H9 (cell line): ENCODE data around the gene HLA-DQB1. TPM values are rescaled to one million over a fixed set of nuclear protein-coding genes. Genes with fewer than 3 reads are reported as not detected.

Experiments
- DNase-seq: peaks from one replicate; pipeline ENCODE4 v3.0.0-alpha.2; 2017
- H2AFZ ChIP-seq: one replicate; pipeline ENCODE4 v1.6.1; 2013; ENCODE audit warnings: mild to moderate bottlenecking, low read length, control low read depth, moderate library complexity
- H2AK5ac ChIP-seq: 2 replicates; pipeline ENCODE4 v1.6.1; 2013; ENCODE audit warnings: low read length, control low read depth, mixed read lengths; ENCODE audit not compliant: insufficient read length
- H2BK120ac ChIP-seq: one replicate; pipeline ENCODE4 v1.6.1; 2013; ENCODE audit warnings: low read depth, mild to moderate bottlenecking, low read length, control low read depth, inconsistent platforms; ENCODE audit not compliant: poor library complexity, severe bottlenecking
- H2BK12ac ChIP-seq: 2 replicates; pipeline ENCODE4 v1.6.1; 2013; ENCODE audit warnings: low read length, control low read depth, mixed read lengths, low read depth; ENCODE audit not compliant: insufficient read length
- H2BK15ac ChIP-seq: 2 replicates; pipeline ENCODE4 v1.6.1; 2013; ENCODE audit warnings: low read depth, low read length, control low read depth
- H2BK20ac ChIP-seq: one replicate; pipeline ENCODE4 v1.6.1; 2013; ENCODE audit warnings: low read depth, mild to moderate bottlenecking, low read length, control low read depth, inconsistent platforms; ENCODE audit not compliant: poor library complexity, severe bottlenecking
- H2BK5ac ChIP-seq: 2 replicates; pipeline ENCODE4 v1.6.1; 2013; ENCODE audit warnings: low read length, control low read depth, mixed read lengths; ENCODE audit not compliant: insufficient read length
- H3K14ac ChIP-seq: 2 replicates; pipeline ENCODE4 v1.6.1; 2013; ENCODE audit warnings: low read length, control low read depth; ENCODE audit not compliant: insufficient read depth
- H3K18ac ChIP-seq: 2 replicates; pipeline ENCODE4 v1.6.1; 2013; ENCODE audit warnings: low read depth, mild to moderate bottlenecking, mixed read lengths, low read length, control low read depth; ENCODE audit not compliant: insufficient read length
- H3K23ac ChIP-seq: 2 replicates; pipeline ENCODE4 v1.6.1; 2013; ENCODE audit warnings: low read length, control low read depth, mixed read lengths, low read depth; ENCODE audit not compliant: insufficient read length
- H3K23me2 ChIP-seq: 2 replicates; pipeline ENCODE4 v1.6.1; 2013; ENCODE audit warnings: low read depth, mild to moderate bottlenecking, mixed read lengths, low read length, control low read depth; ENCODE audit not compliant: insufficient read length, poor library complexity, severe bottlenecking
- H3K27ac ChIP-seq: 2 replicates; pipeline ENCODE4 v1.5.1; 2013; ENCODE audit warnings: low read length, control low read depth, mixed read lengths, low read depth; ENCODE audit not compliant: insufficient read length
- H3K27me3 ChIP-seq: 2 replicates; pipeline ENCODE4 v1.6.1; 2013; ENCODE audit warnings: low read length, control low read depth, inconsistent platforms; ENCODE audit not compliant: insufficient read depth
- H3K4ac ChIP-seq: 2 replicates; pipeline ENCODE4 v1.6.1; 2013; ENCODE audit warnings: low read depth, mild to moderate bottlenecking, control low read depth, inconsistent platforms, low read length, moderate library complexity
- H3K4me1 ChIP-seq: 2 replicates; pipeline ENCODE4 v1.6.1; 2013; ENCODE audit warnings: low read length, control low read depth, inconsistent platforms; ENCODE audit not compliant: insufficient read depth
- H3K4me2 ChIP-seq: 2 replicates; pipeline ENCODE4 v1.6.1; 2013; ENCODE audit warnings: low read length, control low read depth, mixed read lengths; ENCODE audit not compliant: insufficient read length, insufficient read depth
- H3K56ac ChIP-seq: 2 replicates; pipeline ENCODE4 v1.6.1; 2013; ENCODE audit warnings: low read depth, mild to moderate bottlenecking, mixed read lengths, low read length, control low read depth; ENCODE audit not compliant: insufficient read length
- H3K79me1 ChIP-seq: 2 replicates; pipeline ENCODE4 v1.6.1; 2013; ENCODE audit warnings: low read depth, mild to moderate bottlenecking, moderate library complexity, low read length, control low read depth, inconsistent platforms; ENCODE audit not compliant: insufficient read depth, poor library complexity, severe bottlenecking
- H3K79me2 ChIP-seq: 2 replicates; pipeline ENCODE4 v1.6.1; 2013; ENCODE audit warnings: low read length, control low read depth, inconsistent platforms; ENCODE audit not compliant: insufficient read depth
- H3K9ac ChIP-seq: 2 replicates; pipeline ENCODE4 v1.6.1; 2013; ENCODE audit warnings: low read length, control low read depth, mixed read lengths; ENCODE audit not compliant: insufficient read length; ENCODE audit errors: extremely low read depth
- H3K9me3 ChIP-seq: one replicate; pipeline ENCODE4 v1.6.1; 2013; ENCODE audit warnings: low read depth, low read length, inconsistent platforms; ENCODE audit not compliant: control insufficient read depth
- H3T11ph ChIP-seq: one replicate; pipeline ENCODE4 v1.6.1; 2013; ENCODE audit warnings: mild to moderate bottlenecking, low read length, control low read depth, inconsistent platforms
- H4K20me1 ChIP-seq: one replicate; pipeline ENCODE4 v1.6.1; 2013; ENCODE audit not compliant: control insufficient read depth, insufficient read length, insufficient read depth
- H4K5ac ChIP-seq: 2 replicates; pipeline ENCODE4 v1.6.1; 2013; ENCODE audit warnings: low read depth, mild to moderate bottlenecking, mixed read lengths, low read length, control low read depth; ENCODE audit not compliant: insufficient read length
- H4K8ac ChIP-seq: replicated peaks from 2 replicates; pipeline ENCODE4 v1.6.1; 2013; ENCODE audit warnings: low read length, control low read depth, mixed read lengths, low read depth; ENCODE audit not compliant: insufficient read length
- H4K91ac ChIP-seq: 2 replicates; pipeline ENCODE4 v1.6.1; 2013; ENCODE audit warnings: low read depth, mild to moderate bottlenecking, moderate library complexity, mixed read lengths, low read length, control low read depth; ENCODE audit not compliant: insufficient read length
- H3K27ac Mint-ChIP-seq, 3 experiments: 2 replicates in 2 of 3; 3 replicates in 1 of 3; pipeline ENCODE4 v1.8.0; 2020 to 2021; ENCODE audit warnings: mixed read lengths in 3 of 3, mild to moderate bottlenecking in 1 of 3, moderate library complexity in 1 of 3
- H3K27me3 Mint-ChIP-seq: 2 replicates; pipeline ENCODE4 v1.8.0; 2021; ENCODE audit warnings: low read depth, mild to moderate bottlenecking, moderate library complexity, mixed read lengths
- H3K36me3 Mint-ChIP-seq, 3 experiments: 2 replicates in 2 of 3; 3 replicates in 1 of 3; pipeline ENCODE4 v1.8.0; 2020 to 2021; ENCODE audit warnings: low read depth in 3 of 3, mixed read lengths in 3 of 3; ENCODE audit not compliant: insufficient read depth in 1 of 3
- H3K4me1 Mint-ChIP-seq, 2 experiments: 2 replicates each; pipeline ENCODE4 v1.8.0; 2020; ENCODE audit warnings: mixed read lengths in 2 of 2
- H3K4me3 Mint-ChIP-seq, 2 experiments: 2 replicates in 1 of 2; 3 replicates in 1 of 2; pipeline ENCODE4 v1.8.0; 2020 to 2021; ENCODE audit warnings: mild to moderate bottlenecking in 2 of 2, mixed read lengths in 2 of 2, moderate library complexity in 1 of 2
- H3K9me3 Mint-ChIP-seq, 2 experiments: 2 replicates in 1 of 2; 3 replicates in 1 of 2; pipeline ENCODE4 v1.8.0; 2020; ENCODE audit warnings: mild to moderate bottlenecking in 2 of 2, mixed read lengths in 2 of 2, moderate library complexity in 1 of 2
- WGBS: extraction: QIAGEN DNeasy Blood & Tissue Kit; methylation state at CpG from one replicate; pipeline ENCODE4 v1.1.7; 2013; ENCODE audit warnings: missing lambda C conversion rate, low lambda C conversion rate, mixed read lengths; ENCODE audit not compliant: insufficient read length; ENCODE audit errors: extremely low coverage; 5-methylcytosine and 5-hydroxymethylcytosine counted together
- total RNA-seq: library from RNA; stranded (reverse); gene quantifications from 2 replicates; pipeline ENCODE4 v1.2.1, GENCODE V29; 2021
- TF ChIP-seq, protein P1 (sequence below): fragments of 200-600 bp; sonication (generic); conservative IDR thresholded peaks from 3 replicates; pipeline ENCODE4 v1.8.0; 2021; ENCODE audit warnings: antibody characterized with exemption, mild to moderate bottlenecking

The HLA-DQB1 gene
- total RNA-seq, 1 experiment from 2014 or later, result 41.0 TPM

DNA sequence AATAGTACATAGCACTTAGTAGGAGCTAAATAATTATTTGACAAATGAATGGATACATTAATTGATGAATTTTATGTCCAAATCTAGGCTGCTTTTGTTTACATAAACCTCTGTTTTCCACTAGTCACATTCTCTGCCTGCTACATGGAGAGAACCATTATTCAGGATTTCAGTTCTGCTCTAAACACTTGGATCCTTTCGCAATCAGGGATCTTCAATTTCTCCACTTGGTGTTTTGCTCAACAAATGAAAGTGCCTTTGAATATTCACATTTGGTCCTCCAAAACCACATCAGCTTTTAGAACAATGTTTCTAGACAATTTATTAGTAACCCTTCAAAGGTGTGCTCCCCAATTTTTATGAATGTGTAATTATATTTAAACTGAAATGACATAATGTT lies 30.6 kb upstream of the HLA-DQB1 start:
- Histone ChIP-seq H4K5ac (no peak overlapping the region), H3K79me1 (no peaks in the 10 kb centered on the region), H2BK5ac (no peak overlapping the region), H3K4me1 (no peaks in the 10 kb centered on the region), H4K20me1 (no peaks in the 10 kb centered on the region), H3K9ac (no peak overlapping the region), H2AK5ac (no peak overlapping the region), H3K18ac (no peak overlapping the region), H4K8ac (no peak overlapping the region), H2AFZ (no peak overlapping the region), H3K9me3 (no peaks in the 10 kb centered on the region), H3K4me2 (no peak overlapping the region), H2BK20ac (no peak overlapping the region), H3K27ac (no peak overlapping the region), H3K4ac (no peak overlapping the region), H2BK120ac (no peak overlapping the region), H4K91ac (no peak overlapping the region), H3T11ph (no peak overlapping the region), H3K56ac (no peak overlapping the region), H2BK12ac (no peak overlapping the region), H3K14ac (no peak overlapping the region), H3K27me3 (no peaks in the 10 kb centered on the region), H3K23ac (no peak overlapping the region), H2BK15ac (no peak overlapping the region), H3K79me2 (no peaks in the 10 kb centered on the region), H3K23me2 (no peaks in the 10 kb centered on the region)
- DNase-seq, result no peak
- TF ChIP-seq, protein P1, sequence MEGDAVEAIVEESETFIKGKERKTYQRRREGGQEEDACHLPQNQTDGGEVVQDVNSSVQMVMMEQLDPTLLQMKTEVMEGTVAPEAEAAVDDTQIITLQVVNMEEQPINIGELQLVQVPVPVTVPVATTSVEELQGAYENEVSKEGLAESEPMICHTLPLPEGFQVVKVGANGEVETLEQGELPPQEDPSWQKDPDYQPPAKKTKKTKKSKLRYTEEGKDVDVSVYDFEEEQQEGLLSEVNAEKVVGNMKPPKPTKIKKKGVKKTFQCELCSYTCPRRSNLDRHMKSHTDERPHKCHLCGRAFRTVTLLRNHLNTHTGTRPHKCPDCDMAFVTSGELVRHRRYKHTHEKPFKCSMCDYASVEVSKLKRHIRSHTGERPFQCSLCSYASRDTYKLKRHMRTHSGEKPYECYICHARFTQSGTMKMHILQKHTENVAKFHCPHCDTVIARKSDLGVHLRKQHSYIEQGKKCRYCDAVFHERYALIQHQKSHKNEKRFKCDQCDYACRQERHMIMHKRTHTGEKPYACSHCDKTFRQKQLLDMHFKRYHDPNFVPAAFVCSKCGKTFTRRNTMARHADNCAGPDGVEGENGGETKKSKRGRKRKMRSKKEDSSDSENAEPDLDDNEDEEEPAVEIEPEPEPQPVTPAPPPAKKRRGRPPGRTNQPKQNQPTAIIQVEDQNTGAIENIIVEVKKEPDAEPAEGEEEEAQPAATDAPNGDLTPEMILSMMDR, result no peak
- no peaks in the 10 kb centered on the region for H3K36me3 Mint-ChIP-seq
- H3K27me3 Mint-ChIP-seq, result no peaks in the 10 kb centered on the region; the same call in 1 of the 2 replicates
- H3K4me3 Mint-ChIP-seq, result no peak overlapping the region
- H3K27ac Mint-ChIP-seq, result no peak overlapping the region
- peaks cover 0 to 3% of the 10 kb centered on the region in 2 experiments; a peak in 2 of 4 replicates for H3K4me1 Mint-ChIP-seq
- no CpG with 5 or more reads among the region's 1 CpG for WGBS
- H3K9me3 Mint-ChIP-seq, result peaks cover 3 to 5% of the 10 kb centered on the region in 2 experiments; a peak in 2 of 5 replicates
